NCI-H774 (cell line): ENCODE results near the gene USP32.
"Not testable (repeated sequence)": the region's sequence is repeated elsewhere in the genome, so short reads cannot be mapped to it uniquely, and the experiment has no call there.

Experiments
- DNase-seq: peaks from one replicate; lab custom pipeline; 2025; lab: John Stamatoyannopoulos, UW

USP32 gene

GRCh38 chr17:60333072-60333471 lies 58.9 kb downstream of the USP32 start:
- DNase-seq, result not testable (repeated sequence)

- no peak for DNase-seq
Observed at GRCh38 chr17:60332574-60332973, 59.4 kb downstream of the USP32 start.

GRCh38 chr17:60330731-60331130 lies 61.2 kb downstream of the USP32 start:
- no peak for DNase-seq

GRCh38 chr17:60328679-60329078 lies 63.3 kb downstream of the USP32 start:
- no peak for DNase-seq

- DNase-seq, result no peak
Observed at GRCh38 chr17:60327901-60328273, 64.0 kb downstream of the USP32 start.

- peak; percentile 66 for DNase-seq
Observed at GRCh38 chr17:60327134-60327900, 64.6 kb downstream of the USP32 start.

- no peak for DNase-seq
Observed at GRCh38 chr17:60326702-60327101, 65.2 kb downstream of the USP32 start.

- no peak for DNase-seq
Observed at GRCh38 chr17:60325730-60326524, 66.0 kb downstream of the USP32 start.

GRCh38 chr17:60323754-60324153 lies 68.2 kb downstream of the USP32 start:
- no peak for DNase-seq

- no peak for DNase-seq
Observed at GRCh38 chr17:60322056-60322387, 69.9 kb downstream of the USP32 start.

- DNase-seq, result no peak
Observed at GRCh38 chr17:60321336-60322055, 70.4 kb downstream of the USP32 start.

GRCh38 chr17:60318830-60319229 lies 73.1 kb downstream of the USP32 start:
- DNase-seq, result no peak

GRCh38 chr17:60318326-60318725 lies 73.6 kb downstream of the USP32 start:
- no peak for DNase-seq

GRCh38 chr17:60315650-60316049 lies 76.3 kb downstream of the USP32 start:
- no peak for DNase-seq

GRCh38 chr17:60314900-60315299 lies 77.0 kb downstream of the USP32 start:
- DNase-seq, result not testable (repeated sequence)

- DNase-seq, result no peak
Observed at GRCh38 chr17:60314423-60314822, 77.5 kb downstream of the USP32 start.

GRCh38 chr17:60311936-60312335 lies 80.0 kb downstream of the USP32 start:
- DNase-seq, result no peak

- no peak for DNase-seq
Observed at GRCh38 chr17:60311186-60311585, 80.7 kb downstream of the USP32 start.

- DNase-seq, result no peak
Observed at GRCh38 chr17:60305141-60305540, 86.8 kb downstream of the USP32 start.

- no peak for DNase-seq
Observed at GRCh38 chr17:60304502-60304901, 87.4 kb downstream of the USP32 start.

- no peak for DNase-seq
Observed at GRCh38 chr17:60303406-60304099, 88.4 kb downstream of the USP32 start.

- DNase-seq, result no peak
Observed at GRCh38 chr17:60301649-60302048, 90.3 kb downstream of the USP32 start.
